WTC11 (cell line): ENCODE measurements around the gene GSTA4.

Source experiments
- NFE2L1 ChIP-seq: sonication (generic); formaldehyde crosslinking; IDR thresholded peaks from 2 replicates; pipeline ENCODE4 v1.8.1; 2023; ENCODE audit warnings: missing genetic modification reagents
- NFYB ChIP-seq: sonication (generic); formaldehyde crosslinking; conservative IDR thresholded peaks from 2 replicates; pipeline ENCODE4 v1.8.0; 2022; ENCODE audit warnings: low read depth, missing genetic modification reagents
- NR1H2 ChIP-seq: sonication (generic); formaldehyde crosslinking; IDR thresholded peaks from 2 replicates; pipeline ENCODE4 v1.9.0; 2021; ENCODE audit warnings: mild to moderate bottlenecking, moderate library complexity, missing genetic modification reagents
- NR2C2 ChIP-seq: sonication (generic); formaldehyde crosslinking; IDR thresholded peaks from 2 replicates; pipeline ENCODE4 v1.8.0; 2022; ENCODE audit warnings: mild to moderate bottlenecking, missing genetic modification reagents
- RELA ChIP-seq: sonication (generic); formaldehyde crosslinking; IDR thresholded peaks from 2 replicates; pipeline ENCODE4 v1.8.1; 2022; ENCODE audit warnings: missing genetic modification reagents, mild to moderate bottlenecking, borderline replicate concordance
- ZBTB21 ChIP-seq: sonication (generic); formaldehyde crosslinking; IDR thresholded peaks from 2 replicates; pipeline ENCODE4 v1.8.1; 2023; ENCODE audit warnings: mild to moderate bottlenecking, missing genetic modification reagents, borderline replicate concordance
- ZNF121 ChIP-seq: sonication (generic); formaldehyde crosslinking; IDR thresholded peaks from 2 replicates; pipeline ENCODE4 v1.8.0; 2023; ENCODE audit warnings: missing genetic modification reagents
- ZNF263 ChIP-seq: sonication (generic); formaldehyde crosslinking; IDR thresholded peaks from 2 replicates; pipeline ENCODE4 v1.8.1; 2022; ENCODE audit warnings: low read depth, mild to moderate bottlenecking, moderate library complexity, missing genetic modification reagents
- TF ChIP-seq, protein P1 (sequence below): fragments of 200-600 bp; IDR thresholded peaks from 2 replicates; pipeline ENCODE4 v1.8.0; 2022; ENCODE audit warnings: antibody characterized with exemption
- TF ChIP-seq, protein P2 (sequence below): sonication (generic); formaldehyde crosslinking; IDR thresholded peaks from 2 replicates; pipeline ENCODE4 v1.8.0; 2022; ENCODE audit warnings: mild to moderate bottlenecking, missing genetic modification reagents
- TF ChIP-seq, protein P3 (sequence below): sonication (generic); formaldehyde crosslinking; IDR thresholded peaks from 2 replicates; pipeline ENCODE4 v1.8.1; 2022; ENCODE audit warnings: low read depth, mild to moderate bottlenecking, moderate library complexity, missing genetic modification reagents, borderline replicate concordance
- TF ChIP-seq, protein P4 (sequence below): sonication (generic); formaldehyde crosslinking; IDR thresholded peaks from 2 replicates; pipeline ENCODE4 v1.8.0; 2023; ENCODE audit warnings: missing genetic modification reagents

DNA sequence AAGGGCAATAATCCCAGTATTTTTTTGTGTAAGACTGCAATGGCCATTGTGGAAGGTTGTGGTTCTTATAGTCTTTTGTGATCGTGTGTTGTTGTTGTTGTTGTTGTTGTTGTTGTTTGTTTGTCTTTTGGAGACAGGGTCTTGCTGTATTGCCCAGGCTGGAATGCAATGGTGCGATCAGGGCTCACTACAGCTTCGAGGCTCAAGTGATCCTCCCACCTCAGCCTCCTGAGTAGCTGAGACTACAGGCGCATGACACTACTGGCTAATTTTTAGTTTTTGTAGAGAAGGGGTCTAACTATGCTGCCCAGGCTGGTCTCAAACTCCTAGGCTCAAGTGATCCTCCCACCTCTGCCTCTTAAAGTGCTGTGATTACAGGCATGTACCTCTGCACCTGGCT is 3.5 kb upstream of the GSTA4 start:
- TF ChIP-seq, protein P1, sequence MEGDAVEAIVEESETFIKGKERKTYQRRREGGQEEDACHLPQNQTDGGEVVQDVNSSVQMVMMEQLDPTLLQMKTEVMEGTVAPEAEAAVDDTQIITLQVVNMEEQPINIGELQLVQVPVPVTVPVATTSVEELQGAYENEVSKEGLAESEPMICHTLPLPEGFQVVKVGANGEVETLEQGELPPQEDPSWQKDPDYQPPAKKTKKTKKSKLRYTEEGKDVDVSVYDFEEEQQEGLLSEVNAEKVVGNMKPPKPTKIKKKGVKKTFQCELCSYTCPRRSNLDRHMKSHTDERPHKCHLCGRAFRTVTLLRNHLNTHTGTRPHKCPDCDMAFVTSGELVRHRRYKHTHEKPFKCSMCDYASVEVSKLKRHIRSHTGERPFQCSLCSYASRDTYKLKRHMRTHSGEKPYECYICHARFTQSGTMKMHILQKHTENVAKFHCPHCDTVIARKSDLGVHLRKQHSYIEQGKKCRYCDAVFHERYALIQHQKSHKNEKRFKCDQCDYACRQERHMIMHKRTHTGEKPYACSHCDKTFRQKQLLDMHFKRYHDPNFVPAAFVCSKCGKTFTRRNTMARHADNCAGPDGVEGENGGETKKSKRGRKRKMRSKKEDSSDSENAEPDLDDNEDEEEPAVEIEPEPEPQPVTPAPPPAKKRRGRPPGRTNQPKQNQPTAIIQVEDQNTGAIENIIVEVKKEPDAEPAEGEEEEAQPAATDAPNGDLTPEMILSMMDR = no peak
- TF ChIP-seq, protein P2, sequence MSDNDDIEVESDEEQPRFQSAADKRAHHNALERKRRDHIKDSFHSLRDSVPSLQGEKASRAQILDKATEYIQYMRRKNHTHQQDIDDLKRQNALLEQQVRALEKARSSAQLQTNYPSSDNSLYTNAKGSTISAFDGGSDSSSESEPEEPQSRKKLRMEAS = no peak
- TF ChIP-seq, protein P3, sequence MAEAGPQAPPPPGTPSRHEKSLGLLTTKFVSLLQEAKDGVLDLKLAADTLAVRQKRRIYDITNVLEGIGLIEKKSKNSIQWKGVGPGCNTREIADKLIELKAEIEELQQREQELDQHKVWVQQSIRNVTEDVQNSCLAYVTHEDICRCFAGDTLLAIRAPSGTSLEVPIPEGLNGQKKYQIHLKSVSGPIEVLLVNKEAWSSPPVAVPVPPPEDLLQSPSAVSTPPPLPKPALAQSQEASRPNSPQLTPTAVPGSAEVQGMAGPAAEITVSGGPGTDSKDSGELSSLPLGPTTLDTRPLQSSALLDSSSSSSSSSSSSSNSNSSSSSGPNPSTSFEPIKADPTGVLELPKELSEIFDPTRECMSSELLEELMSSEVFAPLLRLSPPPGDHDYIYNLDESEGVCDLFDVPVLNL (CRISPR knock-in tag) = no peak
- TF ChIP-seq ZNF263 (CRISPR knock-in tag) (no peak), NFE2L1 (CRISPR knock-in tag) (no peak), ZNF121 (CRISPR knock-in tag) (peak; percentile 90), NR1H2 (no peak), RELA (CRISPR knock-in tag) (no peak), ZBTB21 (CRISPR knock-in tag) (no peak), NR2C2 (CRISPR knock-in tag) (no peak), NFYB (CRISPR knock-in tag) (no peak)
- TF ChIP-seq, protein P4, sequence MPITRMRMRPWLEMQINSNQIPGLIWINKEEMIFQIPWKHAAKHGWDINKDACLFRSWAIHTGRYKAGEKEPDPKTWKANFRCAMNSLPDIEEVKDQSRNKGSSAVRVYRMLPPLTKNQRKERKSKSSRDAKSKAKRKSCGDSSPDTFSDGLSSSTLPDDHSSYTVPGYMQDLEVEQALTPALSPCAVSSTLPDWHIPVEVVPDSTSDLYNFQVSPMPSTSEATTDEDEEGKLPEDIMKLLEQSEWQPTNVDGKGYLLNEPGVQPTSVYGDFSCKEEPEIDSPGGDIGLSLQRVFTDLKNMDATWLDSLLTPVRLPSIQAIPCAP = no peak
